HEK293 (cell line): ENCODE results near the gene SH3BGRL3.

Source experiments
- CTCF ChIP-seq: fragments of 450-650 bp; formaldehyde crosslinking; IDR thresholded peaks from 2 replicates; pipeline ENCODE4 v1.5.1; 2016; ENCODE audit warnings: missing biosample characterization, missing genetic modification characterization
- REPIN1 ChIP-seq: fragments of 450-650 bp; formaldehyde crosslinking; IDR thresholded peaks from 2 replicates; pipeline ENCODE4 v1.5.1; 2017; ENCODE audit warnings: missing biosample characterization, missing genetic modification characterization, low read depth
- YY1 ChIP-seq: fragments of 450-650 bp; formaldehyde crosslinking; IDR thresholded peaks from 2 replicates; pipeline ENCODE4 v1.5.1; 2018; ENCODE audit warnings: missing biosample characterization, missing genetic modification characterization
- ZNF423 ChIP-seq: fragments of 450-650 bp; formaldehyde crosslinking; IDR thresholded peaks from 2 replicates; pipeline ENCODE4 v1.5.1; 2016; ENCODE audit warnings: missing biosample characterization, missing genetic modification characterization
- ZNF549 ChIP-seq: fragments of 450-650 bp; IDR thresholded peaks from 2 replicates; pipeline ENCODE4 v1.5.1; 2018; ENCODE audit warnings: missing biosample characterization, missing genetic modification characterization, mild to moderate bottlenecking, inconsistent platforms, moderate library complexity

DNA sequence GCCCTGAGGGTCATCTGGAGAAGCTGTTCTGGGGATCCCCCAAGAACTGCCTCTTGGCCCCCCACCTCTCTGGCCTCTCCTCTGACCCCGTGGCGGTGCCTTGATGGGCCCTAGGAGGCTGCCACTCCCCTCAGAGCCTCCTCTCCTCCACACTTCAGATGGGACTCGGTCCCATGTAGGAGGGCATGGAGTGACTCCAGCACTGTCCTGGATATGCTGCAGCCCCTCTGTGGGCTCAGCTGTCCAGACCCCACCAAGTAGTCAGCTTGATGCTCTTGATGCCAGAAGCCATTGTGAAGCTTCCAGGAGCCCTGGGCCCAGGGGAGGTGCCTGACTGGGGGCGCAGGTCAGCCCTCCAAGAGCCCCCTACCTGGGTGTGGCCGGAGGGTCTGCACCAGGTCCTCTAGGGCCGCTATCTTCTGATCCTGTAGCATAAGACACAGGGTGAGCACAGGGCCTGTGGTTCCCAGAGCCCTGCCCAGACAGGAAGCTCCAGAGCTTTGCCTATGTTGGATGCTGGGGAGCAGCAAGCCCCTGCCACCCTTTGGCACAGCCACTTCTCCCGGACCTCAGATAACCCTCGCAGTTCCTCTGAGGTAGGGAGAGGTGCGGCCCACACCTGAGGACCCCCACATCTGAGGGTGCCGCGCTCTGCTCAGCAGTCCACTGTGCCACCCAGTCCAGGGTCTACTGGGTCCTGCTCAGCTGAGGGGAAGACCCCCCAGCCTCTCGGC lies 17.3 kb downstream of the SH3BGRL3 start:
- TF ChIP-seq ZNF549 (tag by site-specific recombination) (no peak), REPIN1 (no peak), CTCF (no peak), ZNF423 (no peak), YY1 (tag by site-specific recombination) (no peak)
